Suprapubic skin (tissue), 4 donors: Measurements from ENCODE around the gene NPHP4. TPM values are rescaled to one million over a fixed set of nuclear protein-coding genes. Genes with fewer than 3 reads are reported as not detected.

ENCODE experiments used
- DNase-seq, 2 donors: peaks; one replicate each; pipeline ENCODE4 v3.0.0-alpha.2; 2019; ENCODE audit warnings: low spot score in 2 of 2
- H3K27ac ChIP-seq: fragments of 200-600 bp; sonication (generic); one replicate; pipeline ENCODE4 v1.5.1; 2019
- H3K27me3 ChIP-seq: fragments of 200-600 bp; sonication (generic); one replicate; pipeline ENCODE4 v1.5.1; 2019
- H3K36me3 ChIP-seq: fragments of 200-600 bp; sonication (generic); one replicate; pipeline ENCODE4 v1.5.1; 2019
- H3K4me1 ChIP-seq: fragments of 200-600 bp; sonication (generic); one replicate; pipeline ENCODE4 v1.5.1; 2019
- H3K4me3 ChIP-seq: fragments of 200-600 bp; sonication (generic); one replicate; pipeline ENCODE4 v1.5.1; 2019; ENCODE audit warnings: mild to moderate bottlenecking
- H3K9me3 ChIP-seq: fragments of 200-600 bp; sonication (generic); one replicate; pipeline ENCODE4 v1.5.1; 2019
- EP300 ChIP-seq: sonication (generic); formaldehyde crosslinking; IDR thresholded peaks from one replicate; pipeline ENCODE4 v1.6.1; 2017; ENCODE audit warnings: antibody characterized with exemption
- POLR2A ChIP-seq, 2 donors: fragments of 450-650 bp; IDR thresholded peaks; one replicate each; pipeline ENCODE4 v1.6.1; 2017; ENCODE audit warnings: antibody characterized with exemption in 2 of 2, mild to moderate bottlenecking in 2 of 2, moderate library complexity in 2 of 2
- POLR2AphosphoS5 ChIP-seq, 3 donors: sonication (generic); formaldehyde crosslinking; IDR thresholded peaks; one replicate each; pipeline ENCODE4 v1.6.1; 2017; ENCODE audit warnings: antibody characterized with exemption in 3 of 3
- WGBS: methylation state at CpG from one replicate; pipeline ENCODE4 v1.1.5; 2018; 5-methylcytosine and 5-hydroxymethylcytosine counted together
- total RNA-seq, 4 donors: library from RNA; depleted of rRNA; stranded (reverse); fragments of >200 nt; gene quantifications; one replicate each; pipeline ENCODE4 v1.1.0, GENCODE V29; 2016
- TF ChIP-seq, protein P1 (sequence below), 2 donors: fragments of 200-600 bp in 1 of 2; fragments of 450-650 bp in 1 of 2; sonication (generic) in 1 of 2; IDR thresholded peaks; one replicate each; pipeline ENCODE4 v1.5.1; 2016 to 2019; ENCODE audit warnings: antibody characterized with exemption in 2 of 2, mild to moderate bottlenecking in 1 of 2, moderate library complexity in 1 of 2

Gene NPHP4
- total RNA-seq, 4 donors from 2014 or later, result 26.3 to 33.7 (median 29.1) TPM

DNA sequence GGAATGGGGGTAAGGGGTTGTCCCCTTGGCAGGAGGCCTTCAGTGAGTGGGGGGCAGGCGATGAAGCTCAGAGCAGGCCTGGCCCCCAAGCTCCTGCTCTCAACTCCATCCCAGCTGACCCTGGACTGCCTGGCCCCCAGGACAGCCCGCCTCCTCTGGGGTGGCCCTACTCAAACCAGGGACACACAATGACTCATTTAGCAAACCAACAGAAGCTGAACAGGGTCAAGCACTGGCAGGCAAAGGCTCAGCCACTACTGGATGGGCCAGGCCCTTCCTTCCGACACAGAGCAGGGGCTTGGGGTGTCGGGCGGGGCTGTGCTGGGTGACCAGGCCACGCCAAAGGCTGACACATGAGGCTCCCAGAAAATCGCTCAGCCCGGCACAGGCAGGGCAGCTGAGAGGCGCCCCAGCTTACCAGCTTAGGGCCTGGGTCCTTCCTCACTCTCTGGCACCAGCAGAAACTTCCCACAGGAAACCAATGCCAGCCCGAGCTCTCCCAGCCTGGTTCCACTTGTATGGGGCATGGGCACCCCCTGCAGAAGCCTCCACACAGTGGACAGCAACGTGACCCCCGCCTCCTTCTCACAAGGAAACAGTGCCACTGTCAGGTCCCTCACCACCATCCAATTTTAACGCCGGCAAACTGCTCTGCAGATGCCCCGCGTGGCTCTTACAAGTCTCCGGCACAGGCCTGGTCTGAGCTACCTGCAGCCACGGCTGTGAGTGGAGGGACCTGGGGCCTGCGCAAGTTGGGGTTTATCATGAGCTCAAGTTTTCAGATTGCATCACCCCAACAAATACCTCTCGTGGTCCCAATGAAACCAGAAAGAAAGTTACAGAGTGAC, 114.3 kb downstream of the NPHP4 start:
- DNase-seq, result no peak
- no peak overlapping the region for H3K27ac ChIP-seq
- no peaks in the 10 kb centered on the region for H3K4me1 ChIP-seq
- 96% methylated on average over 10 of the region's 20 CpGs for WGBS
- no peaks in the 10 kb centered on the region for H3K9me3 ChIP-seq
- H3K36me3 ChIP-seq, result peaks cover 98% of the 10 kb centered on the region
- TF ChIP-seq, protein P1, sequence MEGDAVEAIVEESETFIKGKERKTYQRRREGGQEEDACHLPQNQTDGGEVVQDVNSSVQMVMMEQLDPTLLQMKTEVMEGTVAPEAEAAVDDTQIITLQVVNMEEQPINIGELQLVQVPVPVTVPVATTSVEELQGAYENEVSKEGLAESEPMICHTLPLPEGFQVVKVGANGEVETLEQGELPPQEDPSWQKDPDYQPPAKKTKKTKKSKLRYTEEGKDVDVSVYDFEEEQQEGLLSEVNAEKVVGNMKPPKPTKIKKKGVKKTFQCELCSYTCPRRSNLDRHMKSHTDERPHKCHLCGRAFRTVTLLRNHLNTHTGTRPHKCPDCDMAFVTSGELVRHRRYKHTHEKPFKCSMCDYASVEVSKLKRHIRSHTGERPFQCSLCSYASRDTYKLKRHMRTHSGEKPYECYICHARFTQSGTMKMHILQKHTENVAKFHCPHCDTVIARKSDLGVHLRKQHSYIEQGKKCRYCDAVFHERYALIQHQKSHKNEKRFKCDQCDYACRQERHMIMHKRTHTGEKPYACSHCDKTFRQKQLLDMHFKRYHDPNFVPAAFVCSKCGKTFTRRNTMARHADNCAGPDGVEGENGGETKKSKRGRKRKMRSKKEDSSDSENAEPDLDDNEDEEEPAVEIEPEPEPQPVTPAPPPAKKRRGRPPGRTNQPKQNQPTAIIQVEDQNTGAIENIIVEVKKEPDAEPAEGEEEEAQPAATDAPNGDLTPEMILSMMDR (IDR thresholded peaks at IDR 0.05), result no peak
- TF ChIP-seq POLR2A (IDR thresholded peaks at IDR 0.05) (no peak), POLR2AphosphoS5 (IDR thresholded peaks at IDR 0.05) (no peak), EP300 (no peak)
- H3K4me3 ChIP-seq, result no peak overlapping the region
- no peaks in the 10 kb centered on the region for H3K27me3 ChIP-seq

DNA sequence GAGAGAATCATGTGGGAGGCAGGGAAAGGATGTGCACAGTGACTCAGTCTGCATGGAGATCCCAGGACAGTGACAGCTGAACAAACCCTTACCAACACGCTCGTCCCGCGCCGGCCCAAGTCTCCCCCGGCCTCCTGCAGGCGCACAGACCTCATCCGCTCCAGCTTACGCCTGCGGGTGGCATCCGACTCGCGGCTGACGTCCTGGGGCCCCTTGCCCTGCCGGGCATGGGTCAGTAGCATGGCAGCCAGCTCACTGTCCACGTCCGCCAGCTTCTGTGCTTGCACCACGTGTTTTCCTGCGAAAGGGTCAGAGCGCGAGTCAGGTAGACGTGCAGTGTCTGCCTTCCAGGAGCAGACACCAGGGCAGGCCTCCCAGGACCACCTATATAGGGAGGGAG, 115.2 kb downstream of the NPHP4 start:
- DNase-seq, result no peak
- Histone ChIP-seq H3K4me3 (no peak overlapping the region), H3K4me1 (no peaks in the 10 kb centered on the region), H3K9me3 (no peaks in the 10 kb centered on the region), H3K36me3 (peaks cover 99% of the 10 kb centered on the region), H3K27ac (no peak overlapping the region), H3K27me3 (no peaks in the 10 kb centered on the region)
- 88% methylated on average over 22 of the region's 22 CpGs for WGBS
- TF ChIP-seq POLR2AphosphoS5 (IDR thresholded peaks at IDR 0.05) (no peak), EP300 (no peak), POLR2A (IDR thresholded peaks at IDR 0.05) (no peak)
- TF ChIP-seq, protein P1 (IDR thresholded peaks at IDR 0.05), result no peak

DNA sequence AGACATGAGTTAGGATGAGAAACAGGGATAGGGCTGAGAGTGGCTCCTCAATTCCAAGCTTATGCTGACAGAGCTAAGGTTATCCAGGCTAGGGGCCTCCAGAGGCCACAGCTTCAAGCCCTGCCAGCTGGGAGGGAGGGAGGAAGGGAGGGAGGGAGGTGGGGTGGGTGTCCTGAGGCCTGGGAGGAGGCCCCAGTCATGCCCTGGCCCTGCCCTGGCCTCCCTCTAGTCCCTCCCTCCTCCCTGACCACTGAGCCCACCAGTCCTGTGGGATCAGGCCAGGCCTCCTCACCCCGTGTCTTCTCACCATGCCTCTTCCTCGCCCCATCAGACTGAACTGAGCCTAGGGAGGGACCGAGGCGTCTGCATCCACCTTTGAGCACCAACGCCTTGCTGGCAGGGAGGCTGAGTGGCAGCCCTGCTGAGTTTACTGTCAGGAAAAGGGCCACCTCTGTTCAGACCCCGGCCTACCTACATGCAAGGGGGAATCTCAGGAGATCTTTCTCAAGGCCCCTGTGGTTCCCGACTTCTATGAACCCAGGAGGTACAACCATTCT, 116.1 kb downstream of the NPHP4 start:
- Histone ChIP-seq H3K4me3 (no peak overlapping the region), H3K9me3 (no peaks in the 10 kb centered on the region), H3K27me3 (no peaks in the 10 kb centered on the region), H3K27ac (no peak overlapping the region), H3K4me1 (no peaks in the 10 kb centered on the region), H3K36me3 (peaks cover 99% of the 10 kb centered on the region)
- 93% methylated on average over 7 of the region's 7 CpGs for WGBS
- TF ChIP-seq POLR2AphosphoS5 (IDR thresholded peaks at IDR 0.05) (no peak), EP300 (no peak), POLR2A (IDR thresholded peaks at IDR 0.05) (no peak)
- TF ChIP-seq, protein P1 (IDR thresholded peaks at IDR 0.05), result no peak
- DNase-seq, result no peak

DNA sequence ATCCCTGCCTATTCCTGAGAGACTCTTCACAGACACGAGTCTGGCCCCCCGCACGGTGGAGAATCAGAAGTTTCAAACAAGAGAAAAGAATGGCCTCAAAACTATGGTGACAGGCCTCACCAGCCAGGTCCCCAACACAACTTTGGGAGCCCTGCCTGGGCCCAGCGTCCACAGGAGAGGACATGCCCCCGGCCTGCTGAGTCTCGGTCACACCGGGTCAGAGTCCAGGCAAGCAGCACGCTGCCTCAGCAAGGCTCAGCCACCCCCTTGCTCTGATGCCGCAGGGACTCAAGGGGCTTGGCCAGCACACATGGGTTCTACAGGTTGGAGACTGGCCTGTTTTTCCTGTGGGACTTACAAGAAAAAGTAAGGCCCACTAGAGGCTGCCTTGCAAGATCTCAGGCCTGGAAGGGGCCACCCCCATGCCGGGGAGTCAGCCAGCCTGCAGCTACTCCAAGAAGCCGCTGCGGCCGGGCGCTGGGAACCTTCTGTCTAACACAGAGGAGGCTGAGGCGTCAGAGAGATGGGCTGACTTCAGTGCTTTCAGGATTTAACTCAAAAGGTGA, 116.8 kb downstream of the NPHP4 start:
- Histone ChIP-seq H3K27ac (no peak overlapping the region), H3K4me1 (no peaks in the 10 kb centered on the region), H3K4me3 (no peak overlapping the region), H3K36me3 (peaks cover 99% of the 10 kb centered on the region), H3K27me3 (no peaks in the 10 kb centered on the region), H3K9me3 (no peaks in the 10 kb centered on the region)
- no peak for DNase-seq
- TF ChIP-seq POLR2AphosphoS5 (IDR thresholded peaks at IDR 0.05) (no peak), EP300 (no peak), POLR2A (IDR thresholded peaks at IDR 0.05) (no peak)
- TF ChIP-seq, protein P1 (IDR thresholded peaks at IDR 0.05), result no peak
- 98% methylated on average over 14 of the region's 15 CpGs for WGBS
